Thyroid gland (tissue), 4 donors: Measurements from ENCODE around the gene YTHDF1. TPM values are rescaled to one million over a fixed set of nuclear protein-coding genes. Genes with fewer than 3 reads are reported as not detected.

ENCODE experiments used
- DNase-seq, 2 donors: peaks; one replicate each; pipeline ENCODE4 v3.0.0-alpha.2; 2019
- H3K27ac ChIP-seq, 3 donors: fragments of 200-600 bp; sonication (generic); 1 replicate in 2 of 3; 2 replicates in 1 of 3; pipeline ENCODE4 v1.5.1; 2016 to 2019; ENCODE audit warnings: mild to moderate bottlenecking in 1 of 3, moderate library complexity in 1 of 3
- H3K27me3 ChIP-seq: fragments of 200-600 bp; sonication (generic); one replicate; pipeline ENCODE4 v1.5.1; 2019
- H3K36me3 ChIP-seq, 2 donors: fragments of 200-600 bp; sonication (generic); one replicate each; pipeline ENCODE4 v1.5.1; 2016 to 2019
- H3K4me1 ChIP-seq, 2 donors: fragments of 200-600 bp; sonication (generic); one replicate each; pipeline ENCODE4 v1.5.1; 2017 to 2019
- H3K4me3 ChIP-seq, 3 donors: fragments of 200-600 bp; sonication (generic); replicated peaks in 1 of 3; 1 replicate in 2 of 3; 2 replicates in 1 of 3; pipeline ENCODE4 v1.5.1; 2016; ENCODE audit warnings: mild to moderate bottlenecking in 1 of 3
- H3K9me3 ChIP-seq: fragments of 200-600 bp; sonication (generic); one replicate; pipeline ENCODE4 v1.5.1; 2017
- CTCF ChIP-seq, 6 experiments: fragments of 200-600 bp in 3 of 6; fragments of 450-650 bp in 3 of 6; sonication (generic) in 3 of 6; IDR thresholded peaks; one replicate each; pipeline ENCODE4 v1.5.1; 2016 to 2019; ENCODE audit warnings: antibody characterized with exemption in 6 of 6, mild to moderate bottlenecking in 2 of 6, inconsistent platforms in 1 of 6, moderate library complexity in 1 of 6
- POLR2A ChIP-seq, 2 donors: fragments of 450-650 bp; IDR thresholded peaks; one replicate each; pipeline ENCODE4 v1.6.1; 2017; ENCODE audit warnings: antibody characterized with exemption in 2 of 2, mild to moderate bottlenecking in 2 of 2, moderate library complexity in 1 of 2
- WGBS, 2 donors: methylation state at CpG; one replicate each; pipeline ENCODE4 v1.1.5; 2017; 5-methylcytosine and 5-hydroxymethylcytosine counted together
- intact Hi-C: fragments of 100-400 bp; cut with DNase I; formaldehyde crosslinking; loops from one replicate; pipeline ENCODE4 v1.15.1; 2023
- total RNA-seq, 4 donors: library from RNA; depleted of rRNA; stranded (reverse); fragments of >200 nt; gene quantifications; one replicate each; pipeline ENCODE4 v1.2.3, GENCODE V29; 2016

The YTHDF1 gene
- total RNA-seq, 4 donors from 2014 or later: 41.3 to 54.2 (median 43.4) TPM

GRCh38 chr20:63219447-63219821, 3.5 kb upstream of the YTHDF1 start:
- Histone ChIP-seq H3K4me3 (no peak overlapping the region), H3K27ac (no peak overlapping the region), H3K27me3 (no peaks in the 10 kb centered on the region), H3K4me1 (peaks cover 17 to 41% of the 10 kb centered on the region in 2 donors), H3K9me3 (no peaks in the 10 kb centered on the region), H3K36me3 (no peaks in the 10 kb centered on the region)
- no peak for TF ChIP-seq POLR2A (IDR thresholded peaks at IDR 0.05)
- TF ChIP-seq CTCF (IDR thresholded peaks at IDR 0.05): no peak
- no peak for DNase-seq
- intact Hi-C loops: no loop called here
- 60 to 85% methylated on average over 2 to 8 of the region's 8 CpGs for WGBS, 2 donors

GRCh38 chr20:63218701-63219446, 2.9 kb upstream of the YTHDF1 start:
- H3K4me1 ChIP-seq: peaks cover 17 to 41% of the 10 kb centered on the region in 2 donors
- WGBS, 2 donors: 68 to 92% methylated on average over 3 to 10 of the region's 13 CpGs
- intact Hi-C loops: no loop called here
- H3K27ac ChIP-seq: no peak overlapping the region
- H3K36me3 ChIP-seq: peaks cover 0 to 2% of the 10 kb centered on the region in 2 donors
- DNase-seq: no peak
- no peak for TF ChIP-seq POLR2A (IDR thresholded peaks at IDR 0.05)
- no peak for TF ChIP-seq CTCF (IDR thresholded peaks at IDR 0.05)
- no peak overlapping the region for H3K4me3 ChIP-seq
- no peaks in the 10 kb centered on the region for H3K27me3 ChIP-seq
- no peaks in the 10 kb centered on the region for H3K9me3 ChIP-seq

- WGBS, 2 donors: 63 to 94% methylated on average over 2 to 6 of the region's 7 CpGs
- H3K36me3 ChIP-seq: peaks cover 2 to 14% of the 10 kb centered on the region in 2 donors
- no peak overlapping the region for H3K4me3 ChIP-seq
- H3K4me1 ChIP-seq: peaks cover 13 to 36% of the 10 kb centered on the region in 2 donors
- intact Hi-C loops: no loop called here
- peak in 1 of 2 donors; percentile 46 for DNase-seq
- H3K27me3 ChIP-seq: no peaks in the 10 kb centered on the region
- H3K9me3 ChIP-seq: no peaks in the 10 kb centered on the region
- no peak overlapping the region for H3K27ac ChIP-seq
- no peak for TF ChIP-seq POLR2A (IDR thresholded peaks at IDR 0.05)
- no peak for TF ChIP-seq CTCF (IDR thresholded peaks at IDR 0.05)
Measured at GRCh38 chr20:63217706-63218105, 1.8 kb upstream of the YTHDF1 start.

- Histone ChIP-seq H3K4me3 (peak overlapping the region in 1 of 3 donors; percentile 67), H3K27ac (peak overlapping the region in 2 of 3 donors; percentile 46 to 65), H3K36me3 (peaks cover 2 to 21% of the 10 kb centered on the region in 2 donors), H3K27me3 (no peaks in the 10 kb centered on the region), H3K4me1 (peaks cover 18 to 42% of the 10 kb centered on the region in 2 donors), H3K9me3 (no peaks in the 10 kb centered on the region)
- 85% methylated on average over 11 to 13 of the region's 13 CpGs for WGBS, 2 donors
- DNase-seq: no peak
- TF ChIP-seq POLR2A (IDR thresholded peaks at IDR 0.05): no peak
- no peak for TF ChIP-seq CTCF (IDR thresholded peaks at IDR 0.05)
- intact Hi-C loops: no loop called here
Measured at GRCh38 chr20:63216849-63217471, 1.0 kb upstream of the YTHDF1 start.
